Transverse colon (tissue), 4 donors: ENCODE measurements around the gene CACNA1C. TPM values are rescaled to one million over a fixed set of nuclear protein-coding genes. Genes with fewer than 3 reads are reported as not detected.

Source experiments
- DNase-seq: peaks from one replicate; pipeline ENCODE4 v3.0.0-alpha.2; 2019
- H3K27ac ChIP-seq, 4 donors: fragments of 200-600 bp; sonication (generic); 2 replicates each; pipeline ENCODE4 v1.5.1; 2016 to 2018; ENCODE audit warnings: inconsistent platforms in 4 of 4
- H3K27me3 ChIP-seq: fragments of 200-600 bp; sonication (generic); 2 replicates; pipeline ENCODE4 v1.5.1; 2017; ENCODE audit warnings: inconsistent platforms
- H3K36me3 ChIP-seq, 4 donors: fragments of 200-600 bp; sonication (generic); 2 replicates each; pipeline ENCODE4 v1.5.1; 2017 to 2019; ENCODE audit warnings: inconsistent platforms in 4 of 4
- H3K4me1 ChIP-seq, 4 donors: fragments of 200-600 bp; sonication (generic); 2 replicates each; pipeline ENCODE4 v1.5.1; 2017 to 2020; ENCODE audit warnings: inconsistent platforms in 4 of 4
- H3K4me3 ChIP-seq, 4 donors: fragments of 200-600 bp; sonication (generic); 1 replicate in 1 of 4; 2 replicates in 3 of 4; pipeline versions ENCODE4 v1.5.1 to v1.6.1; 2017 to 2019; ENCODE audit warnings: inconsistent platforms in 4 of 4
- H3K9me3 ChIP-seq, 2 donors: fragments of 200-600 bp; sonication (generic); 2 replicates each; pipeline ENCODE4 v1.5.1; 2017 to 2019; ENCODE audit warnings: inconsistent platforms in 2 of 2
- EP300 ChIP-seq: sonication (generic); formaldehyde crosslinking; IDR thresholded peaks from one replicate; pipeline ENCODE4 v1.6.1; 2017; ENCODE audit warnings: antibody characterized with exemption, low read depth
- POLR2A ChIP-seq: fragments of 450-650 bp; IDR thresholded peaks from one replicate; pipeline ENCODE4 v1.6.1; 2016; ENCODE audit warnings: antibody characterized with exemption, mild to moderate bottlenecking, moderate library complexity
- POLR2AphosphoS5 ChIP-seq, 3 donors: sonication (generic); formaldehyde crosslinking; IDR thresholded peaks; one replicate each; pipeline ENCODE4 v1.6.1; 2016; ENCODE audit warnings: antibody characterized with exemption in 3 of 3
- WGBS, 2 donors: methylation state at CpG; one replicate each; pipeline ENCODE4 v1.1.5; 2018; ENCODE audit warnings: low coverage in 1 of 2; 5-methylcytosine and 5-hydroxymethylcytosine counted together
- in situ Hi-C, 4 donors: fragments of 200-750 bp; cut with MboI; loops; one replicate each; pipeline versions ENCODE4 v1.15.0 to v1.15.1; 2017; ENCODE audit warnings: low sequenced_read_pairs in 3 of 4, low pct_ligation_motif_present in 1 of 4, low pct_unique_long_range_greater_than_20kb in 1 of 4
- intact Hi-C: fragments of 100-400 bp; cut with DNase I; formaldehyde crosslinking; loops from one replicate; pipeline ENCODE4 v1.15.1; 2023; ENCODE audit warnings: low total_unique reads
- total RNA-seq, 4 donors: library from RNA; depleted of rRNA; stranded (reverse); fragments of >200 nt; gene quantifications; one replicate each; pipeline ENCODE4 v1.1.0, GENCODE V29; 2016
- TF ChIP-seq, protein P1 (sequence below), 5 experiments: fragments of 200-600 bp in 3 of 5; fragments of 450-650 bp in 2 of 5; sonication (generic) in 3 of 5; IDR thresholded peaks; 1 replicate in 2 of 5; 2 replicates in 3 of 5; pipeline ENCODE4 v1.5.1; 2016 to 2017; ENCODE audit warnings: antibody characterized with exemption in 5 of 5, inconsistent platforms in 3 of 5, mild to moderate bottlenecking in 2 of 5, moderate library complexity in 1 of 5

The CACNA1C gene
- total RNA-seq, 4 donors from 2014 or later = 18.8 to 35.2 (median 24.8) TPM

DNA sequence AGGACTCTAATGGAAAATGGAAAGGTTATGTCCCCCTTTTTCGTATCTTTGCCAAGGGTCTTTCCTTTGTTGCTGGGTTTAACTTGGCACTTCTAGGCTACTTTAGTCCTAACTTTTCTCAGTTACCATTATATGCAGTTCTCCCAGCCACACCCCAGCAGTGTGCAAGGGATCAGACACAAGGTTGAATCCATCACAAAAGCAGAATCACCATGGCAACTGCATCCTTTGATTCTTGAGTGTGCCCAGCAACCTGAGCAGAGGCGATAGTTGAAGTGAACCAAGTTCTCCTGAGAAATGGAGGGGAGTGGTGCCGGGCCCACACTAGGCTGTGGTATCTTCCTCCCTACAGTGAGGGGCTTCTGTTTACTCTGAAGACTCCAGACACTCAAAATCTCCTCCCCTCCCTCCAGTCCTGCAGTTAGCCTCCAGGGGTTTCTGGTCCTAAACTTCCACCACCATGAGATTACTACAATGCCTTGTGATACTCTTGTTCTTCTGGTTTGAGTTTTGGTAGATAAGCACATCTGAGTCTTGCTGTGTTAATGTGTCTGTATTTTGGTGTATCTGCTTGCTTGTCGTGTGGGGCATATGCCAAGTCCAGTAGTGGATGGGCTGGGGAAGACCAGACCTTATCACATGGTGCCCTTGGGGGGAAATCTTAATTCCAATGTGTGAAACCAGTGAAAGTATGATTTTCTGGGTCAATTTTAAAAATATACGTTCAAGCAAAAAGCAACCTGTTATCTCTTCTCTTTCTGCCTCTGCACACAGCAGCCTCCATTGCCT is 183.9 kb downstream of the CACNA1C start:
- intact Hi-C loops (no loop called here), in situ Hi-C loops (no loop called here)
- H3K27ac ChIP-seq = no peak overlapping the region
- no peak for DNase-seq
- WGBS, 2 donors = 83 to 94% methylated on average over 2 to 5 of the region's 5 CpGs
- H3K9me3 ChIP-seq = no peaks in the 10 kb centered on the region
- H3K27me3 ChIP-seq = no peaks in the 10 kb centered on the region
- no peaks in the 10 kb centered on the region for H3K4me1 ChIP-seq
- no peaks in the 10 kb centered on the region for H3K36me3 ChIP-seq
- no peak for TF ChIP-seq POLR2A
- no peak for TF ChIP-seq EP300
- no peak for TF ChIP-seq POLR2AphosphoS5 (IDR thresholded peaks at IDR 0.05)
- TF ChIP-seq, protein P1, sequence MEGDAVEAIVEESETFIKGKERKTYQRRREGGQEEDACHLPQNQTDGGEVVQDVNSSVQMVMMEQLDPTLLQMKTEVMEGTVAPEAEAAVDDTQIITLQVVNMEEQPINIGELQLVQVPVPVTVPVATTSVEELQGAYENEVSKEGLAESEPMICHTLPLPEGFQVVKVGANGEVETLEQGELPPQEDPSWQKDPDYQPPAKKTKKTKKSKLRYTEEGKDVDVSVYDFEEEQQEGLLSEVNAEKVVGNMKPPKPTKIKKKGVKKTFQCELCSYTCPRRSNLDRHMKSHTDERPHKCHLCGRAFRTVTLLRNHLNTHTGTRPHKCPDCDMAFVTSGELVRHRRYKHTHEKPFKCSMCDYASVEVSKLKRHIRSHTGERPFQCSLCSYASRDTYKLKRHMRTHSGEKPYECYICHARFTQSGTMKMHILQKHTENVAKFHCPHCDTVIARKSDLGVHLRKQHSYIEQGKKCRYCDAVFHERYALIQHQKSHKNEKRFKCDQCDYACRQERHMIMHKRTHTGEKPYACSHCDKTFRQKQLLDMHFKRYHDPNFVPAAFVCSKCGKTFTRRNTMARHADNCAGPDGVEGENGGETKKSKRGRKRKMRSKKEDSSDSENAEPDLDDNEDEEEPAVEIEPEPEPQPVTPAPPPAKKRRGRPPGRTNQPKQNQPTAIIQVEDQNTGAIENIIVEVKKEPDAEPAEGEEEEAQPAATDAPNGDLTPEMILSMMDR (IDR thresholded peaks at IDR 0.05) = no peak
- no peak overlapping the region for H3K4me3 ChIP-seq

DNA sequence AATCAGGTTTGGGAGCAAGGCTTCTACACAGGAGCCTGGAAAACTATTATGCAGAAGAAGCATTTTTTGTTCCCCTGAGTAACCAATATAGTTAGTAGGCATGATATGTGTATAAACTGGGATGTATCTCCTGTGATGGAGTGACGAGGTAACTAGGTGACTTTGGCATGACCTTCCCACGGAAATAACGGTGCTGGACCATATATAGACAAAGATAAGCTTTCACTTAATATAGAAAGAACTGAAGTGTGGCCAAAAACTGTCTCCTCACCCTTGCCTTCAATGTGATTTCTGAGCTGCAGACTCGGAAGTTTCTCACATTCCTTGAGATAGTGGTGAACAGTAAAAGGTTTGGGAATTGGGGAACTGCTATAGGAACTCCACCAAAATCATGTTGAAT is 185.3 kb downstream of the CACNA1C start:
- no peak for TF ChIP-seq POLR2AphosphoS5 (IDR thresholded peaks at IDR 0.05)
- TF ChIP-seq, protein P1 (IDR thresholded peaks at IDR 0.05) = no peak
- no peak for TF ChIP-seq EP300
- TF ChIP-seq POLR2A = no peak
- H3K9me3 ChIP-seq = no peaks in the 10 kb centered on the region
- H3K27me3 ChIP-seq = no peaks in the 10 kb centered on the region
- in situ Hi-C loops (no loop called here), intact Hi-C loops (no loop called here)
- WGBS, 2 donors = 66% methylated on average over 3 to 4 of the region's 4 CpGs
- peak overlapping the region; percentile 4 to 62 (median 30) for H3K27ac ChIP-seq
- no peaks in the 10 kb centered on the region for H3K36me3 ChIP-seq
- DNase-seq = no peak
- H3K4me1 ChIP-seq = no peaks in the 10 kb centered on the region
- H3K4me3 ChIP-seq = no peak overlapping the region

DNA sequence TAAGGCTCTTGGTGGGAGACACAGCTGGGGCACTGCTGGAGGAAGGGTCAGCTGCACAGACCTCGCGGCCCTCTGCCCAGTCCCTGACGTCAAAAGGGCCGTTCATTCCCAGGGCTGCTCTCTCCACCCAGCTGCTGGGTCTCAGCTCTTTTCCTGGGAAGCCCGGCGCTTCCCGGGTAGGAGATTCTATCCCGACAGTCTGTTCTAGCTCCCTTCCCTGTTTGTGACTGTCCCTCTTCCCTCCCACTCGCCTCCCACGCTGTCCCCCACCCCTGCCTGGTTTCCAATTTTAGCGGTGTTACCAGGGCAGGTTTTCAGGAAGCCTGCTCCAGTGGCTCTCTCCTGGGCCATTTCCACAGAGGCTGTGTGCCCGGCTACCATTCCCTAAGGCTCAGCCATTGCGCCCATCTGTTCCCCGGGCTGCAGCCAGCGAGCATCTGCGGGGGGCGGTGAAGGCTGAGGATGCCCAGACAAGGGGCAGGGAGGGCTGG is 186.6 kb downstream of the CACNA1C start:
- intact Hi-C loops (no loop called here), in situ Hi-C loops (no loop called here)
- TF ChIP-seq, protein P1 (IDR thresholded peaks at IDR 0.05) = no peak
- no peak for TF ChIP-seq EP300
- no peak for TF ChIP-seq POLR2A
- no peak for TF ChIP-seq POLR2AphosphoS5 (IDR thresholded peaks at IDR 0.05)
- no peak overlapping the region for H3K4me3 ChIP-seq
- H3K27me3 ChIP-seq = no peaks in the 10 kb centered on the region
- H3K9me3 ChIP-seq = no peaks in the 10 kb centered on the region
- peak overlapping the region in 2 of 4 donors; percentile 47 to 62 for H3K27ac ChIP-seq
- DNase-seq = no peak
- peaks cover 0 to 2% (median 2%) of the 10 kb centered on the region in 4 donors for H3K4me1 ChIP-seq
- WGBS, 2 donors = 77 to 89% methylated on average over 10 to 17 of the region's 17 CpGs
- no peaks in the 10 kb centered on the region for H3K36me3 ChIP-seq

DNA sequence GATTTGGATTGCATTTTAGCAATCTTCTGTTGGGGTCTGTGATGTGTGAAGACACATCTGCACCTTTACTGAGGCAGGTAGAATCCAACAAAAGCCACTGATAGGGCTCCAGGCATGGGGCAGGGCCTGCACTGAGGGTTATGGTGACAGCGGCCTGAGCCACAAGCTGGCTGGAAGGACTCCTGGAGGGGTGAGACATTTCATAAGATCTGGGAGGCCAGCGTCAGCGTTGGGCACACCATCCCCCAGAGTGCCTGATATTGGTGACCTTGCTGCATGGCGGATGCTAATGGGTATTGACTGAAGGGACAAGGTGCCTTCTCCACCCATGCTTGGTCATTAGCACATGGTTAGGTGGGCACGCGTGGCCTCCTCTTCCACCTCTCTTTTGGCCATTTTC is 187.6 kb downstream of the CACNA1C start:
- H3K36me3 ChIP-seq = no peaks in the 10 kb centered on the region
- intact Hi-C loops (no loop called here), in situ Hi-C loops (no loop called here)
- H3K4me1 ChIP-seq = peaks cover 0 to 11% (median 5%) of the 10 kb centered on the region in 4 donors
- no peak for DNase-seq
- TF ChIP-seq EP300 (no peak), POLR2AphosphoS5 (IDR thresholded peaks at IDR 0.05) (no peak), POLR2A (no peak)
- TF ChIP-seq, protein P1 (IDR thresholded peaks at IDR 0.05) = no peak
- H3K4me3 ChIP-seq = no peak overlapping the region
- peak overlapping the region in 2 of 4 donors; percentile 28 to 62 for H3K27ac ChIP-seq
- H3K9me3 ChIP-seq = no peaks in the 10 kb centered on the region
- no peaks in the 10 kb centered on the region for H3K27me3 ChIP-seq
- 89% methylated on average over 6 of the region's 6 CpGs; no CpG with 5 or more reads in 1 of the 2 donors for WGBS, 2 donors
